GM12864 (cell line): Measurements from ENCODE around the gene WWOX.

Experiments
- DNase-seq: peaks from one replicate; pipeline ENCODE4 v3.0.0-alpha.2; 2011; ENCODE audit warnings: low read depth
- H3K4me3 ChIP-seq: 2 replicates; pipeline ENCODE4 v1.5.1; 2011; ENCODE audit warnings: mild to moderate bottlenecking, low read depth, low read length, control low read depth
- CTCF ChIP-seq: IDR thresholded peaks from 2 replicates; pipeline ENCODE4 v1.5.1; 2011; ENCODE audit warnings: low read depth, mild to moderate bottlenecking, moderate library complexity, low read length, control low read depth, inconsistent platforms; ENCODE audit errors: missing control alignments

The WWOX gene

DNA sequence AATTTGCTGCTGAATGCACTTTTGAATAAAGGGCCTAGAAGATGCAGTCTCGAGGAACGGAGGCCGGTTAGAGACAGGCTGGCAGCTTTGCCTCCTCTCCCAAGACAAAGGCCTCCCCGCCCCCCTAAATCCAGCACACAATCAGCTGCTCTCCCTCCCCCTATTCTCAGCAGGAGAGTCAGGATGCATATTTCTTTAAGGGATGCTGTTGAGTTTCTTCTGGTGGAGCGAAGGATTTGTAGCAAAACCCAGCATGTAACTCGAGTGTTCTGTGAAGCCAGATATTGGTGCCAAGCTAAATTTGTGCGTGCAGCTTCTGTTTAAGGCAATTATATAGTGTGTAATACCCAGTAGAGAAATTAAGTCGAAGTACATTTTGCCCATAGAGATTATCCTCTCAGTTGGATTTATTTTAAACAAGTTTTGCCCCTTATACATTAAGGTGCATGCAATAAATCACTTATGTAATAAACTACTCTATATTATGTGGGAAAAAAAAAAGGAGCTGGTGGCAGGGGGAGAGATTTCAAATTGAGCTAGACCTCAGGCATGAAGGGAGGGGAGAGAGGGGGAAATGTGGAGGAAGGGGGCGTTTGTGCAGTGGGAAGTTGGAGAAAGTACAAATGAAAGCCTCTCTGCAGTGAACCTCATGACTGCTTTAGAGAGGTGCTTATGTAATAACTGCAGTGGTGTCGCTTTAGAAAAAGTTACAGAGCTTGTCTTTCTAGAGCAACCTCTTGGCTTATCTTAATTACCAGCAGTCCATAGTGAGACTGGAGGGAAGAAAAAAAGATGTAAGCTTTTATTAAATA, 901.9 kb downstream of the WWOX start:
- H3K4me3 ChIP-seq, result no peak overlapping the region
- no peak for DNase-seq
- no peak for TF ChIP-seq CTCF

DNA sequence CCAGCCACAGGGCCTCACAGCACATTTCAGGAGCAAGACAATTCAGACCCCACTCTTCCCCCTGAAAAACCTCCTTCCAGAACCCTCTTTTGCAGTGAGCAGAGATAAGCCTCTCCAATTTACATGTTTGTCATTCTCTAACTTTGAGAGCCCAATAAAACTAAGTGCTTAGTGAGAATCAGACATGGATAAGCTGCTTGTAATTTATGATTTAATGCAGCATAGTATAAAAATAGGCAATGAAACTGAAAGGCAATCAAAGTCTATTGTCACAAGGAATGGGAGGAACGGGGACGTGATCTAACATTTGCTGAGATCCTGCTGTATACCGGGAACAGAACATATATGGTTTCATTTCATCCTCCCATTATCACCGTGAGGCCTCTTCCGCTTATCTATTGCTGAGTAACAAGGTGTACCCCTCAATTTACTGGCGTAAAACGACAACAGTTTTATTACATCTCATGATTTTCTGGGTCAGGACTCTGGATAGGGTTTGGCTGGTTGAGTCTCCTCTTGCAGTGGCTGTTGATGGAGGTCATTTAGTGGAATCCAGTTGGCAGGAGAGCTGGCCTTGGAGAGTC, 903.7 kb downstream of the WWOX start:
- TF ChIP-seq CTCF, result no peak
- no peak for DNase-seq
- no peak overlapping the region for H3K4me3 ChIP-seq

- TF ChIP-seq CTCF, result no peak
- no peak overlapping the region for H3K4me3 ChIP-seq
- no peak for DNase-seq
These were observed 904.9 kb downstream of the WWOX start for GRCh38 chr16:79004309-79004708.

DNA sequence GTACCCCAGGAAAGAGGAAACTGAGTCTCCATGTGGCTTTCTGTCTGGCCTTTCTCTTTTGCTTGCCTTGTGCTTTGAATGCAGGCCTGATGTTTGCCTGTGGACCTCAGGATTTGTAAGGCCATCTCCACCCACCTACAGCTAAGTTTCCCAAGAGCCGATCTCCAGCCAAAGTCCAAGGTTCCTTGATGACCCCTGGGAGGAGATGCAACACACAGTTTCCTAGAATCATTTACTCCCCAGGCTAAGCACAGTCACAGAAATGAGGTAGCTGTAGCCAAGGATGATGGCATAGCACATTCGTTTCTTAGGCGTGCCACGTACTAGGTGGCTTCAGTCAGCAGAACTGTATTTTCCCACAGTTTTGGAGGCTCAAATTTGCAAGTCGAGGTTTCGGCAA, 905.6 kb downstream of the WWOX start:
- no peak for TF ChIP-seq CTCF
- DNase-seq, result no peak
- no peak overlapping the region for H3K4me3 ChIP-seq

- no peak overlapping the region for H3K4me3 ChIP-seq
- DNase-seq, result no peak
- no peak for TF ChIP-seq CTCF
These were observed 906.8 kb downstream of the WWOX start for GRCh38 chr16:79006206-79006605.

- H3K4me3 ChIP-seq, result no peak overlapping the region
- no peak for DNase-seq
- TF ChIP-seq CTCF, result no peak
These were observed 907.3 kb downstream of the WWOX start for GRCh38 chr16:79006765-79007164.

- no peak overlapping the region for H3K4me3 ChIP-seq
- TF ChIP-seq CTCF, result no peak
- no peak for DNase-seq
These were observed 908.2 kb downstream of the WWOX start for GRCh38 chr16:79007614-79008013.
